Neural progenitor cell (in vitro differentiated cells): ENCODE data around the gene CADPS. TPM values are rescaled to one million over a fixed set of nuclear protein-coding genes. Genes with fewer than 3 reads are reported as not detected.

Experiments
- DNase-seq: peaks from one replicate; pipeline ENCODE4 v3.0.0-alpha.2; 2016; ENCODE audit warnings: low spot score
- H2AFZ ChIP-seq: fragments of 200-600 bp; sonication (generic); replicated peaks from 2 replicates; pipeline ENCODE4 v1.6.1; 2016; ENCODE audit warnings: antibody characterized with exemption
- H3F3A ChIP-seq: fragments of 200-600 bp; sonication (generic); 2 replicates; pipeline ENCODE4 v1.6.1; 2016; ENCODE audit warnings: antibody characterized with exemption, low read depth
- H3K27ac ChIP-seq: fragments of 200-600 bp; sonication (generic); 2 replicates; pipeline ENCODE4 v1.5.1; 2016; ENCODE audit warnings: mild to moderate bottlenecking
- H3K27me3 ChIP-seq: fragments of 200-600 bp; sonication (generic); 2 replicates; pipeline ENCODE4 v1.6.1; 2016; ENCODE audit warnings: mild to moderate bottlenecking, moderate library complexity
- H3K36me3 ChIP-seq: fragments of 200-600 bp; sonication (generic); 2 replicates; pipeline ENCODE4 v1.5.1; 2016
- H3K4me1 ChIP-seq: fragments of 200-600 bp; sonication (generic); 2 replicates; pipeline ENCODE4 v1.6.1; 2016; ENCODE audit warnings: mixed run types
- H3K4me2 ChIP-seq: fragments of 200-600 bp; sonication (generic); 2 replicates; pipeline ENCODE4 v1.6.1; 2016
- H3K4me3 ChIP-seq: fragments of 200-600 bp; sonication (generic); 2 replicates; pipeline ENCODE4 v1.5.1; 2016
- H3K79me2 ChIP-seq: fragments of 200-600 bp; sonication (generic); 2 replicates; pipeline ENCODE4 v1.6.1; 2016; ENCODE audit warnings: low read depth
- H3K9ac ChIP-seq: fragments of 200-600 bp; sonication (generic); 2 replicates; pipeline ENCODE4 v1.6.1; 2016
- H3K9me3 ChIP-seq: fragments of 200-600 bp; sonication (generic); 2 replicates; pipeline ENCODE4 v1.5.1; 2016; ENCODE audit warnings: low read depth
- H4K20me1 ChIP-seq: fragments of 200-600 bp; sonication (generic); 2 replicates; pipeline ENCODE4 v1.6.1; 2016; ENCODE audit warnings: low read depth
- H3K27ac Mint-ChIP-seq: 3 replicates; pipeline ENCODE4 v1.8.0; 2021; ENCODE audit warnings: mixed read lengths
- H3K27me3 Mint-ChIP-seq: 2 replicates; pipeline ENCODE4 v1.8.0; 2022; ENCODE audit warnings: low read depth, mild to moderate bottlenecking, inconsistent platforms, moderate library complexity, mixed read lengths; ENCODE audit not compliant: insufficient read depth
- H3K36me3 Mint-ChIP-seq: 3 replicates; pipeline ENCODE4 v1.8.0; 2021; ENCODE audit warnings: mixed read lengths
- H3K4me1 Mint-ChIP-seq: 3 replicates; pipeline ENCODE4 v1.8.0; 2021; ENCODE audit warnings: mixed read lengths
- H3K4me3 Mint-ChIP-seq: 3 replicates; pipeline ENCODE4 v1.8.0; 2021; ENCODE audit warnings: mild to moderate bottlenecking, moderate library complexity, mixed read lengths
- H3K9me3 Mint-ChIP-seq: 3 replicates; pipeline ENCODE4 v1.8.0; 2020; ENCODE audit warnings: mixed read lengths
- EZH2 ChIP-seq: fragments of 200-600 bp; sonication (generic); IDR thresholded peaks from 2 replicates; pipeline ENCODE4 v1.6.1; 2017; ENCODE audit warnings: antibody characterized with exemption, mild to moderate bottlenecking, moderate library complexity
- EZH2phosphoT487 ChIP-seq: fragments of 200-600 bp; sonication (generic); IDR thresholded peaks from 2 replicates; pipeline ENCODE4 v1.6.1; 2017; ENCODE audit warnings: antibody characterized with exemption
- total RNA-seq: library from RNA; depleted of rRNA; stranded (reverse); fragments of >200 nt; gene quantifications from 2 replicates; pipeline ENCODE4 v1.2.3, GENCODE V29; 2015; ENCODE audit warnings: low replicate concordance
- TF ChIP-seq, protein P1 (sequence below): fragments of 200-600 bp; sonication (generic); IDR thresholded peaks from 2 replicates; pipeline ENCODE4 v1.5.1; 2017; ENCODE audit warnings: antibody characterized with exemption, mild to moderate bottlenecking

CADPS gene
- total RNA-seq, 1 donor from 2014 or later, result 17.3 TPM

DNA sequence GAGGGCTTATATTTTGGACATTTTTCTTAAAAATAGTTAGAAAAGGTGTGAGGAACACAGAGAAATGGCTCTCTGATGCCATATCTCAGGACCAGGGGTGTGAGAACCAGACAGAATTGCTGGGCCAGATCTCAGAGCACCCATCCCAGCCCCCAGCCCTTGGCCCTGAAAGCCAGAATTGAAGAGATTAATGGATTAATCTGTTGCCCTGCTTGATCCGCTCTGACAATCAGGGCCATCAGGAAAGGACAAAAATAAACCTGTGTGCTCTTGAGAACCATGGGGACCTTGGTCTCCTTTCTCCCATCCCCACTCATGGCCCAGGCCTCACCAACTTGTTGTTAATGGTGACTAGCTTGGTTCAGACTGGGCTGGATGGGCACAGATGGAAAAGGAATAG lies 113.5 kb downstream of the CADPS start:
- Histone ChIP-seq H3K9me3 (no peaks in the 10 kb centered on the region), H2AFZ (no peak overlapping the region), H3K27me3 (no peaks in the 10 kb centered on the region), H3K79me2 (no peaks in the 10 kb centered on the region), H3K4me3 (no peak overlapping the region), H3K36me3 (no peaks in the 10 kb centered on the region), H3K4me1 (peaks cover 3% of the 10 kb centered on the region), H3K9ac (no peak overlapping the region), H3K27ac (no peak overlapping the region), H3K4me2 (no peak overlapping the region), H4K20me1 (no peaks in the 10 kb centered on the region), H3F3A (no peaks in the 10 kb centered on the region)
- peaks cover 6% of the 10 kb centered on the region for H3K27me3 Mint-ChIP-seq
- TF ChIP-seq EZH2 (no peak), EZH2phosphoT487 (no peak)
- TF ChIP-seq, protein P1, sequence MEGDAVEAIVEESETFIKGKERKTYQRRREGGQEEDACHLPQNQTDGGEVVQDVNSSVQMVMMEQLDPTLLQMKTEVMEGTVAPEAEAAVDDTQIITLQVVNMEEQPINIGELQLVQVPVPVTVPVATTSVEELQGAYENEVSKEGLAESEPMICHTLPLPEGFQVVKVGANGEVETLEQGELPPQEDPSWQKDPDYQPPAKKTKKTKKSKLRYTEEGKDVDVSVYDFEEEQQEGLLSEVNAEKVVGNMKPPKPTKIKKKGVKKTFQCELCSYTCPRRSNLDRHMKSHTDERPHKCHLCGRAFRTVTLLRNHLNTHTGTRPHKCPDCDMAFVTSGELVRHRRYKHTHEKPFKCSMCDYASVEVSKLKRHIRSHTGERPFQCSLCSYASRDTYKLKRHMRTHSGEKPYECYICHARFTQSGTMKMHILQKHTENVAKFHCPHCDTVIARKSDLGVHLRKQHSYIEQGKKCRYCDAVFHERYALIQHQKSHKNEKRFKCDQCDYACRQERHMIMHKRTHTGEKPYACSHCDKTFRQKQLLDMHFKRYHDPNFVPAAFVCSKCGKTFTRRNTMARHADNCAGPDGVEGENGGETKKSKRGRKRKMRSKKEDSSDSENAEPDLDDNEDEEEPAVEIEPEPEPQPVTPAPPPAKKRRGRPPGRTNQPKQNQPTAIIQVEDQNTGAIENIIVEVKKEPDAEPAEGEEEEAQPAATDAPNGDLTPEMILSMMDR, result no peak
- peaks cover 2% of the 10 kb centered on the region for H3K4me1 Mint-ChIP-seq
- no peak overlapping the region for H3K4me3 Mint-ChIP-seq
- H3K9me3 Mint-ChIP-seq, result no peaks in the 10 kb centered on the region
- no peak overlapping the region for H3K27ac Mint-ChIP-seq
- no peaks in the 10 kb centered on the region for H3K36me3 Mint-ChIP-seq
- no peak for DNase-seq

DNA sequence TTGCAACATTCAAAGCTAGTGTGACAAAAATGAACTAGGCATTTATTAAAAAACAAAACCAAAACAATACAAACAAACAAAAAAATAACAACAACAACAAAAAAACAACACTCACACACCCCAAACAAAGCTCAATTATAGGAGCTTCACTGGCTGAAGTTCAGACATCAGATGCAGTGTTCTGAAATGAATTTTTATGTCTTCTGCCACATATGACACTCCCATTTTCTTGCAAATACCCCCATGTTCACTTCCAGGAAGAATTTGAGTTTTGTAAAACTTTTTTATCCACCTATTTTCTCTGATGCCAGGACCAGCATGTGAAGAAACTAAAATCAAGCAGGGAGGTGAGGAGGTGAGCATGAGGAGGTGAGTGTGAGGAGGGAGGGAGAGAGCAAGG lies 113.9 kb downstream of the CADPS start:
- no peak overlapping the region for H3K4me2 ChIP-seq
- H3K27ac Mint-ChIP-seq, result no peak overlapping the region
- TF ChIP-seq, protein P1, result no peak
- TF ChIP-seq EZH2phosphoT487 (no peak), EZH2 (no peak)
- H2AFZ ChIP-seq, result no peak overlapping the region
- peaks cover 7% of the 10 kb centered on the region for H3K4me1 ChIP-seq
- H3F3A ChIP-seq, result no peaks in the 10 kb centered on the region
- H3K36me3 ChIP-seq, result no peaks in the 10 kb centered on the region
- H3K27me3 Mint-ChIP-seq, result peaks cover 6% of the 10 kb centered on the region
- H3K36me3 Mint-ChIP-seq, result no peaks in the 10 kb centered on the region
- H3K9me3 Mint-ChIP-seq, result no peaks in the 10 kb centered on the region
- no peaks in the 10 kb centered on the region for H3K27me3 ChIP-seq
- no peak overlapping the region for H3K27ac ChIP-seq
- no peak overlapping the region for H3K4me3 Mint-ChIP-seq
- no peak overlapping the region for H3K9ac ChIP-seq
- H3K4me1 Mint-ChIP-seq, result peaks cover 2% of the 10 kb centered on the region
- H3K4me3 ChIP-seq, result no peak overlapping the region
- no peaks in the 10 kb centered on the region for H3K9me3 ChIP-seq
- no peak for DNase-seq
- H3K79me2 ChIP-seq, result no peaks in the 10 kb centered on the region
- H4K20me1 ChIP-seq, result no peaks in the 10 kb centered on the region

DNA sequence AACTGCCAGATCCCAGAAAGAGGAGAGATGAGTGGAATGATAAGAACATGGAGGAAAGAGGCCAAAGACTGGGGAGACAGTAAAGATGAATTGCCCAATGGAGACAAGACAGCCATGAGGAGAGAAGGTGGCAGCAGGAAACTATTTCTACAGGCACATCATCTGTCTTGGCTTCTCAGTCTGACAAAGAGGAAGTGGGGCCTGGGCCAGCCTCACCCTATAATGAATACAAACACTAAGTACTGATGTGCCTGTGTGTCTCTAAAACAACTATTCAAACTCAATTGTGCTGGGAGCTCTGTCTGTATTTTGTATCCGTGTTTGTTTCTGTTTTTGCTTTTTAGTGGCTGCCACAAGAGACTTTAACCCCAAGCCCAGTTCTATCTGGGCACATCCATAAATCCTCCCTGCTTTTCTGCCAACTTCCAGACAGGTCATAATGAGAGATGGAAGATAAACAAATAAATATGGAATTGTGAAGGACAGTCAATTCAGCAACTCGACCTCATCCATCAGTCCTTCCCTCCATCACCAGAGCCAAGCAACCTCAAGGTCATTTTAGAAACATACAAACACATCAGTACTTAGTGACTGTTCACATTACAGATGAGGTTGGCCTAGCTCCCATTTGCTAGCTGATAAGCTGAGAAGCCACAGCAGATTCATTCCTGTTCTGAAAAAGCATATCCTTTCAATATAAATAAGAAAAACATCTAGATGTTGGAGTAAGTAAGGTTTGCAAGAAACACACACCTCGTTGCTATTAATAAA lies 116.7 kb downstream of the CADPS start:
- H4K20me1 ChIP-seq, result no peaks in the 10 kb centered on the region
- no peaks in the 10 kb centered on the region for H3F3A ChIP-seq
- no peak for DNase-seq
- no peaks in the 10 kb centered on the region for H3K27me3 ChIP-seq
- no peak overlapping the region for H3K9ac ChIP-seq
- H3K27ac ChIP-seq, result no peak overlapping the region
- peaks cover 7% of the 10 kb centered on the region for H3K4me1 ChIP-seq
- TF ChIP-seq EZH2phosphoT487 (no peak), EZH2 (no peak)
- TF ChIP-seq, protein P1, result no peak
- no peak overlapping the region for H3K27ac Mint-ChIP-seq
- no peaks in the 10 kb centered on the region for H3K9me3 ChIP-seq
- H3K9me3 Mint-ChIP-seq, result no peaks in the 10 kb centered on the region
- H3K27me3 Mint-ChIP-seq, result peaks cover 6% of the 10 kb centered on the region
- H3K4me3 ChIP-seq, result no peak overlapping the region
- no peak overlapping the region for H2AFZ ChIP-seq
- H3K4me1 Mint-ChIP-seq, result peaks cover 7% of the 10 kb centered on the region
- no peaks in the 10 kb centered on the region for H3K36me3 ChIP-seq
- H3K4me3 Mint-ChIP-seq, result no peak overlapping the region
- no peak overlapping the region for H3K4me2 ChIP-seq
- no peaks in the 10 kb centered on the region for H3K36me3 Mint-ChIP-seq
- H3K79me2 ChIP-seq, result no peaks in the 10 kb centered on the region
